ENCODE data around the gene BANP.
"Not testable (repeated sequence)": the region's sequence is repeated elsewhere in the genome, so short reads cannot be mapped to it uniquely, and the experiment has no call there.

The BANP gene

GRCh38 chr16:88014252-88014781, 63.1 kb downstream of the BANP start:
- Histone ChIP-seq H3K27me3 (ENCODE audit: insufficient read depth, low read length, poor library complexity) (no peaks in the 10 kb centered on the region), H3K4ac (ENCODE audit: low read depth, low read length) (no peak overlapping the region), H2BK15ac (replicated peaks; ENCODE audit: low read depth) (no peak overlapping the region), H3K79me2 (ENCODE audit: control insufficient read depth, insufficient read depth, low read length) (no peaks in the 10 kb centered on the region), H3K18ac (ENCODE audit: low read length) (no peak overlapping the region), H3K4me2 (ENCODE audit: low read length) (no peak overlapping the region), H3K23ac (ENCODE audit: low read length) (no peak overlapping the region), H3K36me3 (ENCODE audit: control insufficient read depth, insufficient read depth, low read length) (peaks cover 3% of the 10 kb centered on the region), H2BK120ac (ENCODE audit: low read depth, low read length) (no peak overlapping the region), H3K9ac (ENCODE audit: low read length) (no peak overlapping the region), H3K27ac (ENCODE audit: low read depth, low read length) (no peak overlapping the region), H2BK5ac (ENCODE audit: low read length) (no peak overlapping the region), H4K8ac (ENCODE audit: low read depth, low read length) (no peak overlapping the region), H4K5ac (ENCODE audit: low read length) (no peak overlapping the region), H3K79me1 (ENCODE audit: low read length) (peaks cover 2% of the 10 kb centered on the region), H2AK5ac (ENCODE audit: low read length) (no peak overlapping the region), H3K4me3 (ENCODE audit: low read length) (no peak overlapping the region), H3K4me1 (ENCODE audit: control insufficient read depth, low read depth, low read length) (no peaks in the 10 kb centered on the region), H3K56ac (ENCODE audit: low read length) (no peak overlapping the region)
- DNase-seq = no peak
- WGBS (ENCODE audit: extremely low coverage, insufficient coverage, low lambda C conversion rate) = no CpG with 5 or more reads among the region's 10 CpGs

DNA sequence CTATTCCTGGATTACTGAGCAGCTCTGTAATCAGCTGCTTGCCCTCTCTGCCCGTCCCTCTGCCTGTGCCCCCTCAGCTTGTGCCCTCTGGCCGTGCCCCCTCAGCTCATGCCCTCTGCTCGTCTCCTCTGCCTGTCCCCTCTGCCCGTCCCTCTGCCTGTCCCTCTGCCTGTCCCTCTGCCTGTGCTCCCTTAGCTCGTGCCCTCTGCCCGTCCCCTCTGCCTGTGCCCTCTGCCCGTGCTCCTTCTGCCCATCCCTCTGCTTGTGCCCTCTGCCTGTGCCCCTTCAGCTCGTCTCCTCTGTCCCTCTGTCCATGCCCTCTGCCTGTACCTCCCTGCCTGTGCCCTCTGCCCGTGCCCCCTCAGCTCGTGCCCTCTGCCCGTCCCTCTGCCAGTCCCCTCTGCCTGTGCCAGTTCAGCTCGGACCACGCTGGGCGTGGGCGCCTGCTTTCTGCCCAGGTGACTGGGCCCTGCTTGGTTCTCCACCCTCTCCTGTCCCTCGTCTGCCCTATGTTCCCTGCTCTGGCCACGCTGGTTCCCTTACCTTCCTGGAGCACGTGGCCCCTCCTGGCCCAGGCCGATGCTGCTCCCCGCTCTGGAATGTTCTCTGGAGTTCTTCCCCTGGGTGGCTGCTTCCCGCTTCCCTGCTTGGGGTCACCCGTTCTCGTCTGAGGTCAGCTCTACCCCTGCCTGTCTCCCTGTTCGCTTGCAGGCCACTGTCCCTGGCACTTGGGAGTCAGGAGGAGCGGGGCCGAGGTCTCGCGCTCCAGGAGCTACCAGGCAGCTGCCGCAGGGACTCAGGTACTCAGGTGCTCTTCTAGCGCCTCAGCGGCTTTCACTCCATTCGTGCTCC, 63.9 kb downstream of the BANP start:
- Histone ChIP-seq H2AK5ac (ENCODE audit: low read length) (no peak overlapping the region), H3K79me1 (ENCODE audit: low read length) (peaks cover 3% of the 10 kb centered on the region), H2BK120ac (ENCODE audit: low read depth, low read length) (no peak overlapping the region), H3K18ac (ENCODE audit: low read length) (no peak overlapping the region), H4K5ac (ENCODE audit: low read length) (no peak overlapping the region), H2BK5ac (ENCODE audit: low read length) (no peak overlapping the region), H3K4me1 (ENCODE audit: control insufficient read depth, low read depth, low read length) (no peaks in the 10 kb centered on the region), H3K4me2 (ENCODE audit: low read length) (no peak overlapping the region), H3K36me3 (ENCODE audit: control insufficient read depth, insufficient read depth, low read length) (peaks cover 4% of the 10 kb centered on the region), H3K4ac (ENCODE audit: low read depth, low read length) (no peak overlapping the region), H3K9ac (ENCODE audit: low read length) (no peak overlapping the region), H3K79me2 (ENCODE audit: control insufficient read depth, insufficient read depth, low read length) (no peaks in the 10 kb centered on the region), H2BK15ac (replicated peaks; ENCODE audit: low read depth) (no peak overlapping the region), H3K27me3 (ENCODE audit: insufficient read depth, low read length, poor library complexity) (no peaks in the 10 kb centered on the region), H3K27ac (ENCODE audit: low read depth, low read length) (no peak overlapping the region), H3K4me3 (ENCODE audit: low read length) (no peak overlapping the region), H3K56ac (ENCODE audit: low read length) (no peak overlapping the region), H4K8ac (ENCODE audit: low read depth, low read length) (no peak overlapping the region), H3K23ac (ENCODE audit: low read length) (no peak overlapping the region)
- whole genome bisulfite sequencing (ENCODE audit: extremely low coverage, insufficient coverage, low lambda C conversion rate) = no CpG with 5 or more reads among the region's 32 CpGs
- DNase-seq = no peak

DNA sequence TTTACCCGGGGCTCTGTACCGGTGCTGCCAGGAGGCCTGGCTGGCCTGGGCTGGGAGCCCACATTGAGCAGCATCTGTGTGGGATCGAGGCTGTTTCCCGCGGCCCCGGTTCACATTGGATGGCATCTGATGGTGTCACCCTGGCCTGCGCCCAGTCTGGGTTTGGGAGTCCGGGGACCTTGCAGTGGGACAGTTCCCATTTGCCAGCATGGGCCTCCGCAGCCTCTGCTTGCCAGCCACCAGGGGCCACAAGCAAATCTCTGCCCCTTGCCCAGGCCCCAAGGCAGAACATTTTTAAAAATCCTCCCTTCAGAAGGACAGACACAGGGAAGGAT, 64.5 kb downstream of the BANP start:
- no peak overlapping the region for H3K4me3 ChIP-seq (ENCODE audit: low read length)
- no peak overlapping the region for H2AK5ac ChIP-seq (ENCODE audit: low read length)
- no peak overlapping the region for H2BK120ac ChIP-seq (ENCODE audit: low read depth, low read length)
- H4K8ac ChIP-seq (ENCODE audit: low read depth, low read length) = no peak overlapping the region
- no peak overlapping the region for H3K4ac ChIP-seq (ENCODE audit: low read depth, low read length)
- H3K4me1 ChIP-seq (ENCODE audit: control insufficient read depth, low read depth, low read length) = no peaks in the 10 kb centered on the region
- H3K27me3 ChIP-seq (ENCODE audit: insufficient read depth, low read length, poor library complexity) = no peaks in the 10 kb centered on the region
- peaks cover 4% of the 10 kb centered on the region for H3K79me1 ChIP-seq (ENCODE audit: low read length)
- peaks cover 5% of the 10 kb centered on the region for H3K36me3 ChIP-seq (ENCODE audit: control insufficient read depth, insufficient read depth, low read length)
- H4K5ac ChIP-seq (ENCODE audit: low read length) = no peak overlapping the region
- no peak overlapping the region for H3K56ac ChIP-seq (ENCODE audit: low read length)
- H3K18ac ChIP-seq (ENCODE audit: low read length) = no peak overlapping the region
- H3K23ac ChIP-seq (ENCODE audit: low read length) = no peak overlapping the region
- WGBS (ENCODE audit: extremely low coverage, insufficient coverage, low lambda C conversion rate) = no CpG with 5 or more reads among the region's 9 CpGs
- no peak overlapping the region for H3K27ac ChIP-seq (ENCODE audit: low read depth, low read length)
- H2BK15ac ChIP-seq (replicated peaks; ENCODE audit: low read depth) = no peak overlapping the region
- H3K79me2 ChIP-seq (ENCODE audit: control insufficient read depth, insufficient read depth, low read length) = no peaks in the 10 kb centered on the region
- H3K9ac ChIP-seq (ENCODE audit: low read length) = no peak overlapping the region
- no peak overlapping the region for H2BK5ac ChIP-seq (ENCODE audit: low read length)
- DNase-seq = no peak
- no peak overlapping the region for H3K4me2 ChIP-seq (ENCODE audit: low read length)

DNA sequence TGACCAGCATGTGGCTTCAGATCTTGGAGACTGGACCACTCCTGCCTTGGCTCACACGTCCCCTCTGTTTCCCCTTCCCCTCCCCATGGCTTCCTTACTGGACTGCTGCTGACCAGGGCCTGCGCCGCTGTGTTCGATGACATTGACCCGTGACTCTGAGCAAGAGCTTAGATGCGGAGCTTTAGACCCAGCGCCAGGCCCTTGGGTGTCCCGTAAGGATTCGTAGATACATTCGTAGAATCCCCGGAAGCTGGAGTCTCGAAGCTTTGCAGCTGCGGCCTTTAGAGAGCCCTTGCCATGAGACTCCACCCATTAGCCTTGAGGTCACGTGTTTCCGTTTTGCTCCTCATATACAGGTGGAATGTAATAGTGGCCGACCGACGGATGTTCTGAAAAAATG, 65.2 kb downstream of the BANP start:
- H3K79me2 ChIP-seq (ENCODE audit: control insufficient read depth, insufficient read depth, low read length); H2BK5ac ChIP-seq (ENCODE audit: low read length): not testable (repeated sequence)
- whole genome bisulfite sequencing (ENCODE audit: extremely low coverage, insufficient coverage, low lambda C conversion rate) = no CpG with 5 or more reads among the region's 18 CpGs

GRCh38 chr16:88016964-88017363, 65.7 kb downstream of the BANP start:
- Histone ChIP-seq H3K4me2 (ENCODE audit: low read length) (no peak overlapping the region), H3K4me3 (ENCODE audit: low read length) (no peak overlapping the region), H3K79me1 (ENCODE audit: low read length) (peaks cover 4% of the 10 kb centered on the region), H4K5ac (ENCODE audit: low read length) (no peak overlapping the region), H3K27ac (ENCODE audit: low read depth, low read length) (no peak overlapping the region), H3K36me3 (ENCODE audit: control insufficient read depth, insufficient read depth, low read length) (peaks cover 5% of the 10 kb centered on the region), H3K79me2 (ENCODE audit: control insufficient read depth, insufficient read depth, low read length) (no peaks in the 10 kb centered on the region), H3K18ac (ENCODE audit: low read length) (no peak overlapping the region), H3K56ac (ENCODE audit: low read length) (no peak overlapping the region), H2BK120ac (ENCODE audit: low read depth, low read length) (no peak overlapping the region), H3K9ac (ENCODE audit: low read length) (no peak overlapping the region), H2BK15ac (replicated peaks; ENCODE audit: low read depth) (no peak overlapping the region), H2BK5ac (ENCODE audit: low read length) (no peak overlapping the region), H3K4me1 (ENCODE audit: control insufficient read depth, low read depth, low read length) (no peaks in the 10 kb centered on the region), H3K23ac (ENCODE audit: low read length) (no peak overlapping the region), H3K4ac (ENCODE audit: low read depth, low read length) (no peak overlapping the region), H4K8ac (ENCODE audit: low read depth, low read length) (no peak overlapping the region), H3K27me3 (ENCODE audit: insufficient read depth, low read length, poor library complexity) (no peaks in the 10 kb centered on the region), H2AK5ac (ENCODE audit: low read length) (no peak overlapping the region)
- WGBS (ENCODE audit: extremely low coverage, insufficient coverage, low lambda C conversion rate) = no CpG with 5 or more reads among the region's 11 CpGs
- DNase-seq = no peak

More for the DNA sequence above, 65.2 kb downstream of the BANP start:
- H2AK5ac ChIP-seq (ENCODE audit: low read length); H3K79me1 ChIP-seq (ENCODE audit: low read length); H4K5ac ChIP-seq (ENCODE audit: low read length); H3K27ac ChIP-seq (ENCODE audit: low read depth, low read length); DNase-seq; H2BK15ac ChIP-seq (replicated peaks; ENCODE audit: low read depth); H3K4me3 ChIP-seq (ENCODE audit: low read length); H3K4me2 ChIP-seq (ENCODE audit: low read length); H4K8ac ChIP-seq (ENCODE audit: low read depth, low read length); H2BK120ac ChIP-seq (ENCODE audit: low read depth, low read length); H3K56ac ChIP-seq (ENCODE audit: low read length); H3K4ac ChIP-seq (ENCODE audit: low read depth, low read length); H3K4me1 ChIP-seq (ENCODE audit: control insufficient read depth, low read depth, low read length); H3K23ac ChIP-seq (ENCODE audit: low read length); H3K27me3 ChIP-seq (ENCODE audit: insufficient read depth, low read length, poor library complexity); H3K9ac ChIP-seq (ENCODE audit: low read length); H3K36me3 ChIP-seq (ENCODE audit: control insufficient read depth, insufficient read depth, low read length); H3K18ac ChIP-seq (ENCODE audit: low read length): not testable (repeated sequence)

All from mesendoderm (in vitro differentiated cells).